HG03196 (cell line): Measurements from ENCODE around the gene PPARG.
"Not testable (repeated sequence)": the region's sequence is repeated elsewhere in the genome, so short reads cannot be mapped to it uniquely, and the experiment has no call there.

ENCODE experiments used
- ATAC-seq: cut with Tn5 transposase; IDR thresholded peaks from one replicate; pipeline ENCODE4 v1.9.1; 2021; ENCODE audit not compliant: unreplicated experiment

The PPARG gene

GRCh38 chr3:12278566-12278965 is 10.3 kb upstream of the PPARG start:
- no peak for ATAC-seq

- ATAC-seq: no peak
Observed at GRCh38 chr3:12279591-12280326, 9.1 kb upstream of the PPARG start.

DNA sequence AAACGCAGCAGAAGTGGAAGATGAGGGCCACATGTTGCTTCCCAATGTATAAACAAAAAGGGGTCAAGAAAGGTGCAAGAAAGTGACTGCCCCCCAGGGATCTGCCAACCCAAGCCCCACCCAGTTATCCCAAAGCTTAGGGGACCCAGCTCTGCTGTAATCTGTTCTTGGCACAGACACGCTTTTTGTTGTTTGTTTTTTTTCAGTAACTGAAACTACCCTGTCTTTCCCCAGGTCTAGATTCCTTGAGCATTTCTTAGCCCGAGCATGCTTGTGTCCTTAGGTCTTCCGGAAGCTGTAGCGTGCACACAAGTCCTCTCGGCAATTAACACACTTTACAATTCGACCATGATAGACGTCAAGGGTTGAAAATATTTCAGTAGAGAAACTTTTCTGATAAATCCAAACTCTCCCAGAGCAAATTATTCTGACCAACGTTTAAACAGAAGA is 8.5 kb upstream of the PPARG start:
- ATAC-seq: no peak

- ATAC-seq: no peak
Observed at GRCh38 chr3:12284591-12284990, 4.3 kb upstream of the PPARG start.

DNA sequence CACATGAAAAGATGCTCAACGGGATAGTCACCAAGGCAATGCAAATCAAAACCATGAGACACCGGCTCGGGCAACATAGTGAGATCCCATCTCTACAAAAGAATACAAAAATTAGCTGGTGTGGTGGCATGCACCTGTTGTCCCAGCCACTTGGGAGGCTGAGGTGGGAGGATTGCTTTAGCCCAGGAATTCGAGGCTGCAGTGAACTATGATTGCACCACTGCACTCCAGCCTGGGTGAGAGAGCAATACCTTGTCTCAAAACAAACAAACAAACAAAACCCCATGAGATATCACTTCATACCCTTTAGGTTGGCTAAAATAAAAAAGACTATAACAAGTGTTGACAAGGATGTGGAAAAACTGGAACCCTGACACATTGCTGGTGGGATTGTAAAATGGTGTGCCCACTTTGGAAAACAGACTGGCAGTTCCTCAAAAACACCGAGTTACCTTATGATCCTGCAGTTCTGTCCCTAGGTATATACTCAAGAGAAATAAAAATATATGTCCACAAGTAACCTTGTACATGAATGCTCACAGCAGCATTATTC is 3.8 kb upstream of the PPARG start:
- no peak for ATAC-seq

GRCh38 chr3:12285779-12286178 is 3.1 kb upstream of the PPARG start:
- ATAC-seq: not testable (repeated sequence)

- ATAC-seq: no peak
Observed at GRCh38 chr3:12286504-12286903, 2.4 kb upstream of the PPARG start.

- no peak for ATAC-seq
Observed at GRCh38 chr3:12286927-12287726, 1.7 kb upstream of the PPARG start.

- ATAC-seq: no peak
Observed at GRCh38 chr3:12287727-12288181, 1.1 kb upstream of the PPARG start.

DNA sequence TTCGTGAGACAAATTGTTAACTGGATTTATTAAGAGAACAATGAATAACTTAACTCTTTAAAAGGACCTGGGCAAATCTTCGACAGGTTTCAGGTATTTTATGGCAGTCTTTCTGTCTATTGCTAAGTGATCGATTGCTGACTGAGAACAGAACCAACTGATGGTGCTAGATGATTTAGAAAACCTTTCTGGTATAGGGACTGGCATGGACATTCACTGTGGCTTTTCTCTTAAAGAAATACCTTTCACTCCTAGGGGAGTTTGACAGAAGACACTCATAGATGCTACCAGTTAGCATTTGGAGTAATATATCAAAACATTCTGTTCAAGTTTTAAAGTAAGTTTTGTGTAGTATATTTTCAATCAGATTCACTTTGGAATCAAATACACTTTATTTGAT is 654 bp downstream of the PPARG start:
- ATAC-seq: no peak

DNA sequence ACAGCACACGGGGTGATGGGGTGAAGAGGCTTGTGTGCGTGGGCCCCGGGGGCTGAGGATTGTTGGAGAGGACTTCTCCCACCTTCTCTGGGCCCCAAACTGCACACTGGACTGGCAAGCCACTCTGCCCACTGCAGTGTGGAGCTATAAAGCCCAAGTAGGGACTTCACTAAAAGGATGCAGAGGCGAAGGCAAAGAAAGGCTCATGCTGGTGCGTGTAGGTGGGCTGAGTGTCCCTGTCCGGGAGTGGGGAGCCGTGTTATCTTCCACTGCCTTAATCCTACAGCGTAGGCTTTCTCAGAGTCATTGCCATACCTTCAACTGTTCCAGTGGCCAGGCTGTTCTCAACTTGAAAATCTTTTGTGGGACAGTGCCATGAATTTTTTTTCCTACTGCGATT is 3.9 kb downstream of the PPARG start:
- no peak for ATAC-seq

GRCh38 chr3:12294885-12295580 is 6.2 kb downstream of the PPARG start:
- no peak for ATAC-seq

GRCh38 chr3:12296511-12296910 is 7.6 kb downstream of the PPARG start:
- ATAC-seq: no peak

DNA sequence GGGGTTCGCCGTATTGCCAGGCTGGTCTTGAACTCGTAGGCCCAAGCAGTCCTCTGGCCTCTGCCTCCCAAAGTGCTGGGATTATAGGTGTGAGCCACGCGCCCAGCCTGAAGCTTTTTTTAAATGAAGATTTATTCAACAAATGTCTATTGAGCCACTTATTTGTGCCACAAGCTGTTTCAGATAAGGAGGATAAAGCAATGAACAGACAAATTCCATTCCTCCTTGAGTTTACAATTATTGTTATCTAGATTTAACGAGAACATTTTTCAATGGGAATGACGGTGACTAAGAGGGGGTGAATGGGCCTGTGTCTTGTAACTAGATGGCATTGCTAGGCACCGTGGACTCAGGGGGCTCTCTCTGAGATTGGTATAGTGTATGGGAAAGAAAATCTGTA is 10.2 kb downstream of the PPARG start:
- no peak for ATAC-seq

DNA sequence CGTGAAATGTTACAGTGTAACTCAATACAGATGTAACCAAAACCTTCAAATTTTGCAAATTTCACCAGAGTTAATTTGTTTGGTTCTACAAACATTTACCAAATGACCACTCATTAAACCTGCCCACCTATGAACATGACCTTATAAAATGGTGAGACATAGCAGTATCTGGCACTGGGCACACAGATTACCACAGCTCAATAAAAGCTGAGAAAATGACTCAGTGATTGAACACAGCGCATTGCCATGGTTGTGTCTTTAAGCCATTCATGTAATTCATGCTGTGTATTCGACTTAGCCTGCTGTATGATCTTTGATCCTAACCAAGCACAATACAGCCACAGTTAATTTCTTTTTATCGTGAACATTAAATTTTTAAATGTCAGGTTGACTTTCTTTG is 11.3 kb downstream of the PPARG start:
- ATAC-seq: no peak

- ATAC-seq: no peak
Observed at GRCh38 chr3:12301031-12301430, 12.2 kb downstream of the PPARG start.

DNA sequence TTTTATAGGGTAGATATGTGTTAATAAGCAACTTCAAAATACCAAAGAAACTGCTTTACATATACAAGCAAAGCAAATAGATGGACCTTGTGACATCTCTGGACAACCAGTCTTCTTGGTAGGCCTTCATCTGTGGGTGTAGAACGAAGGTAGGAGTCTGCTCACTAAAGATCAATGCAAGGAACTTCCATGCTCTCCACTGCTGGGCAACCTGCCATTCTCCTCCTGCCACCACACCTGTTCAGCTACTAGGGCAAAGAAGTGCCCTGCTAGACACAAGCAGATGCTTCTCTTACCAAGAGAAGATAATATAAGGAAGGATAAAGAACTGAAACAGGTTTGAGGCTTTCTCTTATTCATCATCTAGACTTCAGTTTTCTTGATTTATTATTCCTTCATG is 12.6 kb downstream of the PPARG start:
- ATAC-seq: no peak

- ATAC-seq: no peak
Observed at GRCh38 chr3:12302564-12302963, 13.7 kb downstream of the PPARG start.

- ATAC-seq: no peak
Observed at GRCh38 chr3:12303534-12303933, 14.7 kb downstream of the PPARG start.

- no peak for ATAC-seq
Observed at GRCh38 chr3:12303993-12304392, 15.1 kb downstream of the PPARG start.

DNA sequence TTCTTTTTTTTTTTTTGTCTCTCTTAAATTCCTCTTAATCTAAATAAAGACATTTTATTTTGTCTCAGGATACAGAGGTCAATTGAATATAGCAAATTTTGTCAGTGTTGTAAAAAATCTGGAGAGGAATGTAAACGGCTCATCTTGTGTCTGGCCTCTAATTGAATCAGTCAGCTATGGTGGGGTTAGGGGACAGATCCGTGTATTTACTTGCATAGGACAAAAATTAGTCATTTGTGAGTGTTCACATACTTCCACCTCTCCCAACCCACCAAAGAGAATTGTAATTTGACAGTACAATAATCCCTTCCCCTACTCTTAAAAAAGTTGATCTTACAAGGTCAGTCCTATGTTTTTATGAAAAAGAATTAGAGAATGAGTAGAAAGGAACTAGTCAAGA is 18.3 kb downstream of the PPARG start:
- ATAC-seq: no peak
